Retinal pigment epithelial cell (primary cell): ENCODE results near the gene SHH.

ENCODE experiments used
- DNase-seq: peaks from one replicate; pipeline ENCODE4 v3.0.0-alpha.2; 2010; ENCODE audit warnings: low read depth
- H3K4me3 ChIP-seq: 2 replicates; pipeline ENCODE4 v1.5.1; 2011; ENCODE audit warnings: mild to moderate bottlenecking, low read length, control low read depth, moderate library complexity
- CTCF ChIP-seq: conservative IDR thresholded peaks from 2 replicates; pipeline ENCODE4 v1.5.1; 2011; ENCODE audit warnings: low read depth, low read length, control low read depth, inconsistent platforms

SHH gene

GRCh38 chr7:155835446-155836215, 23.4 kb upstream of the SHH start:
- TF ChIP-seq CTCF = no peak
- no peak overlapping the region for H3K4me3 ChIP-seq
- DNase-seq = no peak

- TF ChIP-seq CTCF = no peak
- no peak overlapping the region for H3K4me3 ChIP-seq
- DNase-seq = no peak
Measured at GRCh38 chr7:155834486-155835048, 22.3 kb upstream of the SHH start.

- no peak overlapping the region for H3K4me3 ChIP-seq
- TF ChIP-seq CTCF = no peak
- DNase-seq = no peak
Measured at GRCh38 chr7:155833651-155834050, 21.4 kb upstream of the SHH start.

GRCh38 chr7:155832581-155832981, 20.3 kb upstream of the SHH start:
- DNase-seq = no peak
- TF ChIP-seq CTCF = no peak

GRCh38 chr7:155831807-155832524, 19.7 kb upstream of the SHH start:
- DNase-seq = no peak
- no peak overlapping the region for H3K4me3 ChIP-seq
- TF ChIP-seq CTCF = no peak

More at GRCh38 chr7:155832581-155832981, 20.3 kb upstream of the SHH start:
- no peak overlapping the region for H3K4me3 ChIP-seq

GRCh38 chr7:155830961-155831806, 18.9 kb upstream of the SHH start:
- no peak overlapping the region for H3K4me3 ChIP-seq
- no peak for DNase-seq
- no peak for TF ChIP-seq CTCF
